Ascending aorta (tissue), 2 donors: ENCODE data around the gene ANKRD40. TPM values are rescaled to one million over a fixed set of nuclear protein-coding genes. Genes with fewer than 3 reads are reported as not detected.

Source experiments
- DNase-seq, 2 donors: peaks; one replicate each; pipeline ENCODE4 v3.0.0-alpha.2; 2019; ENCODE audit warnings: low spot score in 2 of 2
- H3K27ac ChIP-seq, 2 donors: fragments of 200-600 bp; sonication (generic); one replicate each; pipeline ENCODE4 v1.5.1; 2016 to 2017; ENCODE audit warnings: mild to moderate bottlenecking in 1 of 2
- H3K27me3 ChIP-seq: fragments of 200-600 bp; sonication (generic); one replicate; pipeline ENCODE4 v1.5.1; 2017
- H3K36me3 ChIP-seq, 2 donors: fragments of 200-600 bp; sonication (generic); one replicate each; pipeline ENCODE4 v1.5.1; 2016
- H3K4me1 ChIP-seq, 2 donors: fragments of 200-600 bp; sonication (generic); one replicate each; pipeline ENCODE4 v1.5.1; 2016 to 2017; ENCODE audit warnings: mild to moderate bottlenecking in 1 of 2
- H3K4me3 ChIP-seq, 2 donors: fragments of 200-600 bp; sonication (generic); one replicate each; pipeline ENCODE4 v1.5.1; 2016 to 2017; ENCODE audit warnings: mild to moderate bottlenecking in 1 of 2
- H3K9me3 ChIP-seq, 2 donors: fragments of 200-600 bp; sonication (generic); one replicate each; pipeline ENCODE4 v1.5.1; 2016
- CTCF ChIP-seq, 3 experiments: fragments of 200-600 bp in 2 of 3; fragments of 450-650 bp in 1 of 3; sonication (generic) in 2 of 3; IDR thresholded peaks; one replicate each; pipeline ENCODE4 v1.5.1; 2016 to 2019; ENCODE audit warnings: antibody characterized with exemption in 3 of 3, mild to moderate bottlenecking in 1 of 3, moderate library complexity in 1 of 3
- intact Hi-C: fragments of 100-400 bp; cut with DNase I; formaldehyde crosslinking; loops from one replicate; pipeline ENCODE4 v1.15.1; 2023
- total RNA-seq: library from RNA; depleted of rRNA; stranded (reverse); fragments of >200 nt; gene quantifications from one replicate; pipeline ENCODE4 v1.1.0, GENCODE V29; 2016

ANKRD40 gene
- total RNA-seq, 1 donor from 2014 or later: 35.4 TPM

- intact Hi-C loops: loop anchor here (1.0 kb wide), 1 partner anchor 23 kb away; no protein-coding TSS in a partner anchor
- Histone ChIP-seq H3K4me1 (peaks cover 18 to 37% of the 10 kb centered on the region in 2 donors), H3K36me3 (no peaks in the 10 kb centered on the region), H3K4me3 (no peak overlapping the region), H3K9me3 (no peaks in the 10 kb centered on the region), H3K27ac (peak overlapping the region; percentile 76), H3K27me3 (no peaks in the 10 kb centered on the region)
- peak; percentile 55 to 88 for DNase-seq
- TF ChIP-seq CTCF (IDR thresholded peaks at IDR 0.05): no peak
These were observed 45.8 kb downstream of the ANKRD40 start for GRCh38 chr17:50661795-50662391.

- intact Hi-C loops: loop anchor here (1.0 kb wide), 1 partner anchor 22 kb away; no protein-coding TSS in a partner anchor
- peaks cover 18 to 37% of the 10 kb centered on the region in 2 donors for H3K4me1 ChIP-seq
- no peaks in the 10 kb centered on the region for H3K36me3 ChIP-seq
- no peaks in the 10 kb centered on the region for H3K27me3 ChIP-seq
- TF ChIP-seq CTCF (IDR thresholded peaks at IDR 0.05): no peak
- DNase-seq: no peak
- no peaks in the 10 kb centered on the region for H3K9me3 ChIP-seq
- no peak overlapping the region for H3K4me3 ChIP-seq
- H3K27ac ChIP-seq: peak overlapping the region; percentile 76
These were observed 46.4 kb downstream of the ANKRD40 start for GRCh38 chr17:50661348-50661747.

GRCh38 chr17:50660887-50661345 is 46.8 kb downstream of the ANKRD40 start:
- Histone ChIP-seq H3K27ac (peak overlapping the region; percentile 76), H3K9me3 (no peaks in the 10 kb centered on the region), H3K36me3 (no peaks in the 10 kb centered on the region), H3K4me3 (no peak overlapping the region), H3K4me1 (peaks cover 18 to 37% of the 10 kb centered on the region in 2 donors), H3K27me3 (no peaks in the 10 kb centered on the region)
- no peak for TF ChIP-seq CTCF (IDR thresholded peaks at IDR 0.05)
- intact Hi-C loops: loop anchor here (1.0 kb wide), 1 partner anchor 22 kb away; no protein-coding TSS in a partner anchor
- no peak for DNase-seq

GRCh38 chr17:50660042-50660886 is 47.5 kb downstream of the ANKRD40 start:
- H3K36me3 ChIP-seq: no peaks in the 10 kb centered on the region
- intact Hi-C loops: no loop called here
- DNase-seq: no peak

GRCh38 chr17:50659179-50659578 is 48.5 kb downstream of the ANKRD40 start:
- Histone ChIP-seq H3K27ac (peak overlapping the region in 1 of 2 donors; percentile 76), H3K9me3 (no peaks in the 10 kb centered on the region), H3K36me3 (no peaks in the 10 kb centered on the region), H3K27me3 (no peaks in the 10 kb centered on the region), H3K4me1 (peaks cover 18 to 37% of the 10 kb centered on the region in 2 donors), H3K4me3 (no peak overlapping the region)
- intact Hi-C loops: no loop called here
- DNase-seq: no peak
- no peak for TF ChIP-seq CTCF (IDR thresholded peaks at IDR 0.05)

More at GRCh38 chr17:50660042-50660886, 47.5 kb downstream of the ANKRD40 start:
- H3K27me3 ChIP-seq: no peaks in the 10 kb centered on the region
- H3K9me3 ChIP-seq: no peaks in the 10 kb centered on the region
- peak overlapping the region; percentile 76 for H3K27ac ChIP-seq
- H3K4me1 ChIP-seq: peaks cover 18 to 37% of the 10 kb centered on the region in 2 donors
- TF ChIP-seq CTCF (IDR thresholded peaks at IDR 0.05): no peak
- no peak overlapping the region for H3K4me3 ChIP-seq
